ENCODE results near the gene SCAMP2.

DNA sequence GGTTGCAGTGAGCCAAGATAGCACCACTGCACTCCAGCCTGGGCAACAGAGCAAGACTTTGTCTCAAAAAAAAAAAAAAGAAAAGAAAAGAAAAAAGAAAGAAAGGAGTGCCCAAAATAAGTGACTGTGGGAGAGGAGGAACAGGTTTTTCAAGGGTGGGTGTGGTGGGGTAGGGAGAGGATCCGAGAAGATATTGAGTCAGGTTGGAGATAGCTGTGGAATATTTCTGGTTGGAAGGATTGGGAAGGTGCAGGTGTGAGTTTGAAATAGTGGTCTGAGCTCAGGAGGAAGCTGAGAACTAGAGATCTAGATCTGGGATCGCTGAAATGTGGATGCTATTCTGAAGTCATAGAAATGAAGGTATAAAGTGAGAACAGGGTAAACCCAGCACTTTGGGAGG lies 7.8 kb downstream of the SCAMP2 start:
- TF ChIP-seq, protein P1, sequence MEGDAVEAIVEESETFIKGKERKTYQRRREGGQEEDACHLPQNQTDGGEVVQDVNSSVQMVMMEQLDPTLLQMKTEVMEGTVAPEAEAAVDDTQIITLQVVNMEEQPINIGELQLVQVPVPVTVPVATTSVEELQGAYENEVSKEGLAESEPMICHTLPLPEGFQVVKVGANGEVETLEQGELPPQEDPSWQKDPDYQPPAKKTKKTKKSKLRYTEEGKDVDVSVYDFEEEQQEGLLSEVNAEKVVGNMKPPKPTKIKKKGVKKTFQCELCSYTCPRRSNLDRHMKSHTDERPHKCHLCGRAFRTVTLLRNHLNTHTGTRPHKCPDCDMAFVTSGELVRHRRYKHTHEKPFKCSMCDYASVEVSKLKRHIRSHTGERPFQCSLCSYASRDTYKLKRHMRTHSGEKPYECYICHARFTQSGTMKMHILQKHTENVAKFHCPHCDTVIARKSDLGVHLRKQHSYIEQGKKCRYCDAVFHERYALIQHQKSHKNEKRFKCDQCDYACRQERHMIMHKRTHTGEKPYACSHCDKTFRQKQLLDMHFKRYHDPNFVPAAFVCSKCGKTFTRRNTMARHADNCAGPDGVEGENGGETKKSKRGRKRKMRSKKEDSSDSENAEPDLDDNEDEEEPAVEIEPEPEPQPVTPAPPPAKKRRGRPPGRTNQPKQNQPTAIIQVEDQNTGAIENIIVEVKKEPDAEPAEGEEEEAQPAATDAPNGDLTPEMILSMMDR (IDR thresholded peaks at IDR 0.05), result no peak
- TF ChIP-seq POLR2A (IDR thresholded peaks at IDR 0.05), result no peak
